Kidney capillary endothelial cell (primary cell): ENCODE results near the gene PDAP1.
"Not testable (repeated sequence)": the region's sequence is repeated elsewhere in the genome, so short reads cannot be mapped to it uniquely, and the experiment has no call there.

Experiments
- DNase-seq: peaks from one replicate; pipeline ENCODE4 v3.0.0-alpha.2; 2018; ENCODE audit warnings: low spot score

The PDAP1 gene

GRCh38 chr7:99424932-99425730 is 16.7 kb upstream of the PDAP1 start:
- DNase-seq = no peak

- no peak for DNase-seq
Measured at GRCh38 chr7:99422625-99423024, 14.2 kb upstream of the PDAP1 start.

- no peak for DNase-seq
Measured at GRCh38 chr7:99422186-99422585, 13.8 kb upstream of the PDAP1 start.

- DNase-seq = no peak
Measured at GRCh38 chr7:99420986-99421385, 12.6 kb upstream of the PDAP1 start.

GRCh38 chr7:99420213-99420612 is 11.8 kb upstream of the PDAP1 start:
- no peak for DNase-seq

- no peak for DNase-seq
Measured at GRCh38 chr7:99419323-99420021, 11.1 kb upstream of the PDAP1 start.

GRCh38 chr7:99418260-99418659 is 9.9 kb upstream of the PDAP1 start:
- no peak for DNase-seq

GRCh38 chr7:99415513-99416127 is 7.2 kb upstream of the PDAP1 start:
- not testable (repeated sequence) for DNase-seq

GRCh38 chr7:99410635-99411034 is 2.2 kb upstream of the PDAP1 start:
- DNase-seq = no peak

GRCh38 chr7:99409806-99410205 is 1.4 kb upstream of the PDAP1 start:
- no peak for DNase-seq

GRCh38 chr7:99409192-99409572 is 785 bp upstream of the PDAP1 start:
- DNase-seq = no peak

- peak; percentile 59 for DNase-seq
Measured at GRCh38 chr7:99407872-99408378, 472 bp downstream of the PDAP1 start.

GRCh38 chr7:99406557-99406956 is 1.8 kb downstream of the PDAP1 start:
- DNase-seq = no peak

- DNase-seq = no peak
Measured at GRCh38 chr7:99404977-99405320, 3.4 kb downstream of the PDAP1 start.

- DNase-seq = no peak
Measured at GRCh38 chr7:99404235-99404976, 4.0 kb downstream of the PDAP1 start.

- no peak for DNase-seq
Measured at GRCh38 chr7:99403764-99404163, 4.6 kb downstream of the PDAP1 start.

- DNase-seq = no peak
Measured at GRCh38 chr7:99402854-99403253, 5.5 kb downstream of the PDAP1 start.

- no peak for DNase-seq
Measured at GRCh38 chr7:99399597-99399996, 8.8 kb downstream of the PDAP1 start.

GRCh38 chr7:99398891-99399445 is 9.4 kb downstream of the PDAP1 start:
- DNase-seq = no peak

- no peak for DNase-seq
Measured at GRCh38 chr7:99397297-99397983, 11.0 kb downstream of the PDAP1 start.
